HG03565 (cell line): ENCODE data around the gene FCMR.
"Not testable (repeated sequence)": the region's sequence is repeated elsewhere in the genome, so short reads cannot be mapped to it uniquely, and the experiment has no call there.

Experiments used
- ATAC-seq: cut with Tn5 transposase; IDR thresholded peaks from one replicate; pipeline ENCODE4 v1.9.1; 2021; ENCODE audit warnings: mild to moderate bottlenecking, moderate library complexity; ENCODE audit not compliant: unreplicated experiment

Gene FCMR

GRCh38 chr1:206880314-206880713, 41.4 kb downstream of the FCMR start:
- no peak for ATAC-seq

- ATAC-seq: no peak
Measured at GRCh38 chr1:206878456-206878855, 43.3 kb downstream of the FCMR start.

- no peak for ATAC-seq
Measured at GRCh38 chr1:206875752-206876377, 45.9 kb downstream of the FCMR start.

- ATAC-seq: no peak
Measured at GRCh38 chr1:206873603-206874188, 48.0 kb downstream of the FCMR start.

GRCh38 chr1:206872139-206872538, 49.6 kb downstream of the FCMR start:
- ATAC-seq: no peak

- ATAC-seq: no peak
Measured at GRCh38 chr1:206868264-206868663, 53.5 kb downstream of the FCMR start.

GRCh38 chr1:206867716-206868115, 54.0 kb downstream of the FCMR start:
- no peak for ATAC-seq

GRCh38 chr1:206867239-206867638, 54.5 kb downstream of the FCMR start:
- no peak for ATAC-seq

GRCh38 chr1:206866062-206866461, 55.7 kb downstream of the FCMR start:
- ATAC-seq: no peak

GRCh38 chr1:206864939-206865671, 56.6 kb downstream of the FCMR start, which contains the start of gene IL20:
TSS of gene IL20 (plus strand) at chr1:206865623. CDS start at chr1:206865853, 230 bp downstream.
- ATAC-seq: no peak

- no peak for ATAC-seq
Measured at GRCh38 chr1:206863266-206863665, 58.5 kb downstream of the FCMR start.

- ATAC-seq: no peak
Measured at GRCh38 chr1:206860165-206860564, 61.6 kb downstream of the FCMR start.

GRCh38 chr1:206859082-206859521, 62.6 kb downstream of the FCMR start:
- no peak for ATAC-seq

- no peak for ATAC-seq
Measured at GRCh38 chr1:206856674-206857464, 64.9 kb downstream of the FCMR start.

- ATAC-seq: no peak
Measured at GRCh38 chr1:206855859-206856258, 65.9 kb downstream of the FCMR start.

GRCh38 chr1:206854401-206855129, 67.2 kb downstream of the FCMR start:
- ATAC-seq: no peak

- ATAC-seq: not testable (repeated sequence)
Measured at GRCh38 chr1:206853696-206854095, 68.0 kb downstream of the FCMR start.
